Cardiac muscle cell (in vitro differentiated cells and primary cell): ENCODE results near the gene ANKRD30A. TPM values are rescaled to one million over a fixed set of nuclear protein-coding genes. Genes with fewer than 3 reads are reported as not detected.

Source experiments
- DNase-seq, 2 donors: peaks; one replicate each; pipeline versions ENCODE4 v3.0.0 to v3.0.0-alpha.2; 2010 to 2017; ENCODE audit warnings: low read depth in 1 of 2, low spot score in 1 of 2
- H3K27ac ChIP-seq: fragments of 200-600 bp; sonication (generic); 2 replicates; pipeline ENCODE4 v1.5.1; 2016
- H3K27me3 ChIP-seq: fragments of 200-600 bp; sonication (generic); 2 replicates; pipeline ENCODE4 v1.6.0; 2016; ENCODE audit warnings: control low read depth
- H3K36me3 ChIP-seq: fragments of 200-600 bp; sonication (generic); 2 replicates; pipeline ENCODE4 v1.5.1; 2016; ENCODE audit warnings: control low read depth
- H3K4me1 ChIP-seq: fragments of 200-600 bp; sonication (generic); 2 replicates; pipeline ENCODE4 v1.8.1; 2017; ENCODE audit warnings: low read depth, mild to moderate bottlenecking, mixed run types
- H3K4me3 ChIP-seq: fragments of 200-600 bp; sonication (generic); 2 replicates; pipeline ENCODE4 v1.5.1; 2016; ENCODE audit warnings: mild to moderate bottlenecking
- H3K9me3 ChIP-seq: fragments of 200-600 bp; sonication (generic); 2 replicates; pipeline ENCODE4 v1.5.1; 2017; ENCODE audit warnings: low read depth, mild to moderate bottlenecking, control low read depth
- polyA plus RNA-seq: library from polyadenylated mRNA; unstranded; fragments of >200 nt; fragmentation: Nextera tagmentation; extraction: Ambion mirVana; gene quantifications from 2 replicates; pipeline ENCODE4 v1.2.1, GENCODE V29; 2016
- total RNA-seq: library from RNA; depleted of rRNA; stranded (reverse); fragments of >200 nt; gene quantifications from 2 replicates; pipeline ENCODE4 v1.2.3, GENCODE V29; 2016
- TF ChIP-seq, protein P1 (sequence below): IDR thresholded peaks from 2 replicates; pipeline ENCODE4 v1.5.1; 2012; ENCODE audit warnings: low read depth, mild to moderate bottlenecking, low read length

ANKRD30A gene
- total and polyA plus RNA-seq, 2 experiments from 2014 or later: not detected

DNA sequence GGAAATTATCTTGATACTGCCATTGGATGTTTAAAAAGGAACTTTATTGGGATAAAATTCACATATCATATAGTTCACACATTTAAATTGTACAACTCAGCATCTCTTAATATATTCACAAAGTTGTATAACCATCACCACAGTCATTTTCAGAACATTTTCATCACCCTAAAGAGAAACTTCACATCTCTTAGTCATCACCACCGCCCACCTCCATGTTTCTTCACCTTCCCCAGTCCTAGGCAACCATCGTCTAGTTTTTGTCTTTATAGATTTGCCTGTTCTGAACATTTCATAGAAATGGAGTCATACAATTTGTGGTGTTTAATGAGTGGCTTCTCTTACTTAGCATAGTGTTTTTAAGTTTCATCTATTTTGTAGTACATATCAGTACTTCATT lies 96.6 kb downstream of the ANKRD30A start:
- no peaks in the 10 kb centered on the region for H3K27me3 ChIP-seq
- TF ChIP-seq, protein P1, sequence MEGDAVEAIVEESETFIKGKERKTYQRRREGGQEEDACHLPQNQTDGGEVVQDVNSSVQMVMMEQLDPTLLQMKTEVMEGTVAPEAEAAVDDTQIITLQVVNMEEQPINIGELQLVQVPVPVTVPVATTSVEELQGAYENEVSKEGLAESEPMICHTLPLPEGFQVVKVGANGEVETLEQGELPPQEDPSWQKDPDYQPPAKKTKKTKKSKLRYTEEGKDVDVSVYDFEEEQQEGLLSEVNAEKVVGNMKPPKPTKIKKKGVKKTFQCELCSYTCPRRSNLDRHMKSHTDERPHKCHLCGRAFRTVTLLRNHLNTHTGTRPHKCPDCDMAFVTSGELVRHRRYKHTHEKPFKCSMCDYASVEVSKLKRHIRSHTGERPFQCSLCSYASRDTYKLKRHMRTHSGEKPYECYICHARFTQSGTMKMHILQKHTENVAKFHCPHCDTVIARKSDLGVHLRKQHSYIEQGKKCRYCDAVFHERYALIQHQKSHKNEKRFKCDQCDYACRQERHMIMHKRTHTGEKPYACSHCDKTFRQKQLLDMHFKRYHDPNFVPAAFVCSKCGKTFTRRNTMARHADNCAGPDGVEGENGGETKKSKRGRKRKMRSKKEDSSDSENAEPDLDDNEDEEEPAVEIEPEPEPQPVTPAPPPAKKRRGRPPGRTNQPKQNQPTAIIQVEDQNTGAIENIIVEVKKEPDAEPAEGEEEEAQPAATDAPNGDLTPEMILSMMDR: no peak
- no peak overlapping the region for H3K27ac ChIP-seq
- H3K36me3 ChIP-seq: no peaks in the 10 kb centered on the region
- no peak for DNase-seq
- H3K9me3 ChIP-seq: no peaks in the 10 kb centered on the region
- no peaks in the 10 kb centered on the region for H3K4me1 ChIP-seq
- H3K4me3 ChIP-seq: no peak overlapping the region

DNA sequence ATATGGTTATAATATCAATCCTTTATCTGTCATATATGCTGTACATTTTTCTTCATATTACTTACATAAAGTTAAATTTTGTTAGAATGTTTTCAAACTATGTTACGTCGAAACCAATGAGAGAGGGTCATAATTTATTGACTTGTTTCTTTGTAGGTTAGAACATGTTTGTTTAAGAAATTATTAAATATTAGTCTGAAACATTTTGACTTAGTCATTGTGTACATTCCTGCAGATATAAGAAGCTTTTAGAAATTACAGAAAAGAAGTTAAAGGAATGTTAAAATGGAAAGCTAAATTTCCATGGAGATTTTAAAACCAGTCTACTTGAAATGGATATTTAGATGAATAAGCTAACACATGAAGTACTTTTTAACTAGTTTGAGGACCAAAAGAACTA lies 99.8 kb downstream of the ANKRD30A start:
- Histone ChIP-seq H3K36me3 (no peaks in the 10 kb centered on the region), H3K27me3 (no peaks in the 10 kb centered on the region), H3K9me3 (no peaks in the 10 kb centered on the region), H3K4me1 (no peaks in the 10 kb centered on the region), H3K4me3 (no peak overlapping the region), H3K27ac (no peak overlapping the region)
- no peak for DNase-seq
- TF ChIP-seq, protein P1: no peak

DNA sequence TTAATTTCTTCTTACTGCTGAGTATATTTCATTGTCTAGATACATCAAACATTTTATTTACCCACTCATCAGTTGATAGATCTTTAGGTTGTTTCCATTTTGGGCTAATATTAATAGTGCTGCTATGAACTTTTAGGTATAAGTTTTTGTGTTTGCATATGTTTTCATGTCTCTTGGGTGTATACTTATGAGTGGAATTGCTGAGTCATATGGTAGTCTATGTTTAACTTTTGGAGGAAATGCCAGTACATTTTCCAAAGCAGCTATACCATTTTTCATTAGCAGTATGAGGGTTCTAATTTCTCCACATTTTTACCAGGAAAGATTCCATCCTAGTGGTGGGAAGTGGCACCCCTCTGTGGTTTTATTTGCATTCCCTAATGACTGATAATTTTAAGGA lies 101.1 kb downstream of the ANKRD30A start:
- Histone ChIP-seq H3K36me3 (no peaks in the 10 kb centered on the region), H3K9me3 (peaks cover 5% of the 10 kb centered on the region), H3K4me3 (no peak overlapping the region), H3K27ac (no peak overlapping the region), H3K27me3 (no peaks in the 10 kb centered on the region), H3K4me1 (no peaks in the 10 kb centered on the region)
- TF ChIP-seq, protein P1: no peak
- DNase-seq: no peak

DNA sequence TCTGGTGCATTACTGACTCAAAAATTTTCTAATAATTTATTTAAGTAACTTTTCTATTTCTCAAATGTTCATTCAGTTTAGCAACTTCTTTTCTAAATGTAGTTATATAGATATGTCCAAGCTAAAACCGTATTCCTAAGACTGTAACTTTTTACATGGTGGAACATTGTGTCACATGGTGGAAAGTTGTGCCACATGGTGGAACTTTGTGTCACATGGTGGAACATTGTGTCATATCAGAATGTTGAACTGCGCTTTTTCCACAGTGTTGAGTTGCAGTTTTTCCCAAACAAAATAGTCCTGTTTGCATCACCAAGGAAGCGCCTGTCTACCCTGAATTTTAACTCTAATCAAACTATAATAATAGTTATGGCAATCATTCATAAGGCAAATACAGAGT lies 109.3 kb downstream of the ANKRD30A start:
- H3K9me3 ChIP-seq: peaks cover 13% of the 10 kb centered on the region

DNA sequence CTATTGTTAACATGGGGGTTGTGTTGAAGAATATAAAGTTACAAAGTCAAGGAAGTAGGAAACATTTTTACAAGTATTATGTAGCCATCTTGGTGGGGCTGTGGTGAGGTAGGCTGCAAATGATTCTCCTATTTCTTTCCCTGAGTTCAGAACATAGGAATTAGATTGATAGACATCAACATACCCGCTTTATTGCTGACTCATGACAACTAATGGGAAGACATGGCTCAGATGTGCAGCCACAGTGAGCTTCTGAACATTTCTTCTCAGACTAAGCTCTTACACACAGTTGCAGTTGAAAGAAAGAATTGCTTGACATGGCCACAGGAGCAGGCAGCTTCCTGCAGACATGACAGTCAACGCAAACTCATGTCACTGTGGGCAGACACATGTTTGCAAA lies 110.7 kb downstream of the ANKRD30A start:
- no peaks in the 10 kb centered on the region for H3K27me3 ChIP-seq
- peaks cover 12% of the 10 kb centered on the region for H3K9me3 ChIP-seq
- no peak for DNase-seq
- no peak overlapping the region for H3K27ac ChIP-seq
- H3K4me3 ChIP-seq: no peak overlapping the region
- H3K4me1 ChIP-seq: no peaks in the 10 kb centered on the region
- TF ChIP-seq, protein P1: no peak
- no peaks in the 10 kb centered on the region for H3K36me3 ChIP-seq

More for the DNA sequence above, 109.3 kb downstream of the ANKRD30A start:
- no peak for DNase-seq
- Histone ChIP-seq H3K36me3 (no peaks in the 10 kb centered on the region), H3K27me3 (no peaks in the 10 kb centered on the region), H3K4me1 (no peaks in the 10 kb centered on the region), H3K4me3 (no peak overlapping the region), H3K27ac (no peak overlapping the region)
- TF ChIP-seq, protein P1: no peak

DNA sequence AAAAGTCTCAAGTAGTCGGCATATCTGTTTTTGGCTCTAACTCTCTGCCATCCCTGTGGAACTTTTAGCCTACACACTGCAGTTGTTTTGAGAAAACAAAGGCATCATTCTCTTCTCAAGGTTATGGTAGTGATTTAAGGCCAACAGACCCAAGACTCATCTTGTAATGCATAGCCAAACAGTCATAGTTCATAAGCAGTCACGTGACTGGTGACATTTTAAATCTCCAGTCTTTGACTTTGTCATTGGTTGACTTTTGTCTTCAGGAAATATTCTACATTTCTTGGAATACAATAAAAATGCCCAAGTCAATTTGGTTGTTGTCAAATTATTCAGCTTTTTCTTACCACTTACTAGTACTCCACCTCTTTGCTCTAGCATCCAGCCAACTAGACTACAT lies 114.8 kb downstream of the ANKRD30A start:
- no peak for DNase-seq
- no peak overlapping the region for H3K4me3 ChIP-seq

More for the DNA sequence above, 114.8 kb downstream of the ANKRD30A start:
- Histone ChIP-seq H3K36me3 (no peaks in the 10 kb centered on the region), H3K4me1 (no peaks in the 10 kb centered on the region), H3K27ac (no peak overlapping the region), H3K9me3 (peaks cover 4% of the 10 kb centered on the region), H3K27me3 (no peaks in the 10 kb centered on the region)
- TF ChIP-seq, protein P1: no peak
